GM23338 (cell line): Measurements from ENCODE around the gene COIL. TPM values are rescaled to one million over a fixed set of nuclear protein-coding genes. Genes with fewer than 3 reads are reported as not detected.

Experiments used
- ATAC-seq: fragments of 200-7000 bp; cut with Tn5 transposase; 3 replicates; pipeline ENCODE4 v1.9.1; 2020
- DNase-seq: peaks from one replicate; pipeline ENCODE4 v3.0.0-alpha.2; 2015; ENCODE audit warnings: low spot score
- H2AFZ ChIP-seq: fragments of 200-600 bp; sonication (generic); 2 replicates; pipeline ENCODE4 v1.8.0; 2016; ENCODE audit warnings: antibody characterized with exemption, mild to moderate bottlenecking, moderate library complexity
- H3F3A ChIP-seq: fragments of 200-600 bp; sonication (generic); replicated peaks from 2 replicates; pipeline ENCODE4 v1.8.0; 2017; ENCODE audit warnings: antibody characterized with exemption, mixed run types, low read depth
- H3K27ac ChIP-seq: fragments of 200-600 bp; sonication (generic); 2 replicates; pipeline ENCODE4 v1.6.1; 2016; ENCODE audit warnings: low read depth
- H3K27me3 ChIP-seq: fragments of 200-600 bp; sonication (generic); 2 replicates; pipeline ENCODE4 v1.8.0; 2016; ENCODE audit warnings: mild to moderate bottlenecking, mixed run types, moderate library complexity; ENCODE audit not compliant: insufficient read depth
- H3K36me3 ChIP-seq: fragments of 200-600 bp; sonication (generic); 2 replicates; pipeline ENCODE4 v1.8.0; 2016; ENCODE audit warnings: mild to moderate bottlenecking; ENCODE audit not compliant: insufficient read depth
- H3K4me1 ChIP-seq: fragments of 200-600 bp; sonication (generic); 2 replicates; pipeline ENCODE4 v1.8.0; 2016; ENCODE audit warnings: mild to moderate bottlenecking, moderate library complexity; ENCODE audit not compliant: insufficient read depth
- H3K4me2 ChIP-seq: fragments of 200-600 bp; sonication (generic); 2 replicates; pipeline ENCODE4 v1.7.1; 2017; ENCODE audit warnings: mixed run types
- H3K4me3 ChIP-seq: fragments of 200-600 bp; sonication (generic); 2 replicates; pipeline ENCODE4 v1.6.1; 2016; ENCODE audit warnings: mixed run types
- H3K79me2 ChIP-seq: fragments of 200-600 bp; sonication (generic); replicated peaks from 2 replicates; pipeline ENCODE4 v1.8.0; 2017; ENCODE audit warnings: mild to moderate bottlenecking; ENCODE audit not compliant: insufficient read depth
- H3K9me2 ChIP-seq: fragments of 200-600 bp; sonication (generic); 2 replicates; pipeline ENCODE4 v1.8.0; 2017; ENCODE audit not compliant: insufficient read depth
- H4K20me1 ChIP-seq: fragments of 200-600 bp; sonication (generic); replicated peaks from 2 replicates; pipeline ENCODE4 v1.8.0; 2017; ENCODE audit warnings: mild to moderate bottlenecking; ENCODE audit not compliant: insufficient read depth
- H3K27ac Mint-ChIP-seq: 2 replicates; pipeline ENCODE4 v1.8.0; 2020; ENCODE audit warnings: inconsistent platforms, mild to moderate bottlenecking, moderate library complexity, mixed read lengths
- H3K27me3 Mint-ChIP-seq: 3 replicates; pipeline ENCODE4 v1.8.0; 2022; ENCODE audit warnings: low read depth, mild to moderate bottlenecking, moderate library complexity, mixed read lengths, inconsistent platforms; ENCODE audit not compliant: insufficient read depth, poor library complexity
- H3K36me3 Mint-ChIP-seq: 3 replicates; pipeline ENCODE4 v1.8.0; 2021; ENCODE audit warnings: low read depth, mild to moderate bottlenecking, inconsistent platforms, moderate library complexity, mixed read lengths
- H3K4me1 Mint-ChIP-seq: 3 replicates; pipeline ENCODE4 v1.8.0; 2020; ENCODE audit warnings: mild to moderate bottlenecking, inconsistent platforms, mixed read lengths
- H3K4me3 Mint-ChIP-seq: 3 replicates; pipeline ENCODE4 v1.8.0; 2021; ENCODE audit warnings: moderate library complexity, mild to moderate bottlenecking, inconsistent platforms, mixed read lengths
- H3K9me3 Mint-ChIP-seq: 3 replicates; pipeline ENCODE4 v1.8.0; 2020; ENCODE audit warnings: moderate library complexity, mild to moderate bottlenecking, inconsistent platforms, mixed read lengths
- CREB1 ChIP-seq: fragments of 250-450 bp; sonication (Bioruptor Pico); IDR thresholded peaks from 2 replicates; pipeline ENCODE4 v1.5.0; 2020; ENCODE audit warnings: low read depth, mild to moderate bottlenecking, moderate library complexity
- CTCF ChIP-seq, 2 experiments: fragments of 200-600 bp in 1 of 2; sonication (generic) in 1 of 2; conservative IDR thresholded peaks; 2 replicates each; pipeline versions ENCODE4 v1.5.1 to v1.6.1; 2016 to 2017; ENCODE audit warnings: antibody characterized with exemption in 2 of 2, low read depth in 2 of 2, mild to moderate bottlenecking in 2 of 2, moderate library complexity in 1 of 2
- ETS1 ChIP-seq: IDR thresholded peaks from 2 replicates; pipeline ENCODE4 v1.6.1; 2016; ENCODE audit warnings: antibody characterized with exemption
- EZH2 ChIP-seq: fragments of 200-600 bp; sonication (generic); IDR thresholded peaks from one replicate; pipeline ENCODE4 v1.8.0; 2017; ENCODE audit warnings: antibody characterized with exemption, mild to moderate bottlenecking, low read depth; ENCODE audit not compliant: unreplicated experiment
- JUNB ChIP-seq: IDR thresholded peaks from one replicate; pipeline ENCODE4 v1.6.1; 2016; ENCODE audit warnings: antibody characterized with exemption; ENCODE audit not compliant: unreplicated experiment
- NANOG ChIP-seq: IDR thresholded peaks from 2 replicates; pipeline ENCODE4 v1.6.1; 2016; ENCODE audit warnings: antibody characterized with exemption, borderline replicate concordance
- POLR2AphosphoS5 ChIP-seq: IDR thresholded peaks from 2 replicates; pipeline ENCODE4 v1.6.1; 2016; ENCODE audit warnings: antibody characterized with exemption, low read depth
- REST ChIP-seq: IDR thresholded peaks from one replicate; pipeline ENCODE4 v1.6.1; 2018; ENCODE audit warnings: antibody characterized with exemption; ENCODE audit not compliant: unreplicated experiment
- STAT1 ChIP-seq: IDR thresholded peaks from one replicate; pipeline ENCODE4 v1.6.1; 2016; ENCODE audit warnings: antibody characterized with exemption; ENCODE audit not compliant: unreplicated experiment
- ZNF114 ChIP-seq: fragments of 250-450 bp; sonication (Bioruptor Pico); IDR thresholded peaks from 2 replicates; pipeline ENCODE4 v1.5.0; 2020; ENCODE audit warnings: mild to moderate bottlenecking, moderate library complexity
- ZNF331 ChIP-seq: fragments of 250-450 bp; sonication (Bioruptor Pico); IDR thresholded peaks from 2 replicates; pipeline ENCODE4 v1.5.0; 2020; ENCODE audit warnings: low read depth, mild to moderate bottlenecking, moderate library complexity
- ZNF462 ChIP-seq: fragments of 250-450 bp; sonication (Bioruptor Pico); IDR thresholded peaks from 2 replicates; pipeline ENCODE4 v1.5.0; 2020; ENCODE audit warnings: mild to moderate bottlenecking, moderate library complexity
- polyA plus RNA-seq: library from polyadenylated mRNA; unstranded; fragments of >200 nt; fragmentation: Nextera tagmentation; extraction: Ambion mirVana; gene quantifications from 2 replicates; pipeline ENCODE4 v1.2.1, GENCODE V29; 2016
- total RNA-seq: library from RNA; depleted of rRNA; stranded (reverse); fragments of >200 nt; shearing (Covaris generic); gene quantifications from 2 replicates; pipeline ENCODE4 v1.2.3, GENCODE V29; 2014

COIL gene
- total and polyA plus RNA-seq, 2 experiments from 2014 or later = 18.5 to 32.2 TPM

GRCh38 chr17:56975656-56976055 is 14.8 kb upstream of the COIL start:
- peak overlapping the region; percentile 89; the same call in 1 of the 2 replicates for H2AFZ ChIP-seq
- peaks cover 40% of the 10 kb centered on the region for H3K4me1 Mint-ChIP-seq
- H3K36me3 Mint-ChIP-seq = peaks cover 15% of the 10 kb centered on the region; the same call in 1 of the 3 replicates
- no peaks in the 10 kb centered on the region for H3K27me3 ChIP-seq
- no peak overlapping the region for H3K4me3 Mint-ChIP-seq
- H3K27ac Mint-ChIP-seq = no peak overlapping the region
- no peak overlapping the region for H3K4me2 ChIP-seq
- H3K9me2 ChIP-seq = no peaks in the 10 kb centered on the region
- no peak for TF ChIP-seq NANOG
- no peak for TF ChIP-seq ZNF462
- TF ChIP-seq JUNB = no peak
- no peak for TF ChIP-seq ZNF114
- TF ChIP-seq POLR2AphosphoS5 = no peak
- TF ChIP-seq ETS1 = no peak
- no peak for TF ChIP-seq EZH2
- no peak for TF ChIP-seq REST
- no peak for TF ChIP-seq ZNF331 (CRISPR knock-in tag)
- TF ChIP-seq CTCF (conservative IDR thresholded peaks at IDR 0.05; ENCODE audit: low read depth in 2 of 2) = no peak
- no peak for TF ChIP-seq CREB1 (CRISPR knock-in tag)
- no peak for TF ChIP-seq STAT1
- H3K4me3 ChIP-seq = no peak overlapping the region
- peaks cover 32% of the 10 kb centered on the region for H3K9me3 Mint-ChIP-seq
- H3K36me3 ChIP-seq = no peaks in the 10 kb centered on the region; the same call in 1 of the 2 replicates
- no peaks in the 10 kb centered on the region for H4K20me1 ChIP-seq
- H3K27me3 Mint-ChIP-seq = peaks cover 13% of the 10 kb centered on the region
- no peak for ATAC-seq
- H3K27ac ChIP-seq = no peak overlapping the region
- no peaks in the 10 kb centered on the region; the same call in 1 of the 2 replicates for H3F3A ChIP-seq
- 0 out of 2 replicates have a peak, but pooled peaks cover 4% of the 10 kb centered on the region for H3K79me2 ChIP-seq
- H3K4me1 ChIP-seq = peaks cover 19% of the 10 kb centered on the region
- no peak for DNase-seq
